ENCODE measurements around the gene MEGF9. TPM values are rescaled to one million over a fixed set of nuclear protein-coding genes. Genes with fewer than 3 reads are reported as not detected.

Gene MEGF9
- total and polyA plus RNA-seq, 2 of the 13 experiments (the other 11 are each of a cell fraction or from before 2014, with no cell fraction given), result 3.1 to 3.3 TPM

DNA sequence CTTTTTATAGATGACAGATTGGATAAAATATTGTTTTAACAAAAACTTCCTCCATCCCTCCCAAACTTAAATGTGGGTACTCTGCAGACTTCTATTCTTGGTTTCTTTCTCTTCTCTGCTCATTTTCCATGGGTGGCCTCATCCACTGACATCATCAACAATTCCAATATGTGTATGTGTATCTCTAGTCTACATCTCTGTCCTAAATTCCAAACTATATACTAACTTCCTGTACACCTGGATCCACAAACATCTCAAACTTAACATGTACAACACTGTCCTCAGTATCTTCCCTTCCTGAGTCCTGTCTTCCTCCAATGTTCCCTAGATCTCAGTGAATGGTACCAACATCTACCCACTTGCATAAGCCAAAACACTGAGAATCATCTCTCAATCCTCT, 105.8 kb downstream of the MEGF9 start (continued):
- TF ChIP-seq PHF20 (CRISPR knock-in tag; IDR thresholded peaks at IDR 0.05) (no peak), NCOR1 (IDR thresholded peaks at IDR 0.05; ENCODE audit: borderline replicate concordance, low read length) (no peak), GABPA (IDR thresholded peaks at IDR 0.05; ENCODE audit: low read depth, low read length) (no peak), GABPA (CRISPR knock-in tag; IDR thresholded peaks at IDR 0.05; ENCODE audit: low read depth) (no peak), KDM5A (IDR thresholded peaks at IDR 0.05; ENCODE audit: borderline replicate concordance, low read length) (no peak)

DNA sequence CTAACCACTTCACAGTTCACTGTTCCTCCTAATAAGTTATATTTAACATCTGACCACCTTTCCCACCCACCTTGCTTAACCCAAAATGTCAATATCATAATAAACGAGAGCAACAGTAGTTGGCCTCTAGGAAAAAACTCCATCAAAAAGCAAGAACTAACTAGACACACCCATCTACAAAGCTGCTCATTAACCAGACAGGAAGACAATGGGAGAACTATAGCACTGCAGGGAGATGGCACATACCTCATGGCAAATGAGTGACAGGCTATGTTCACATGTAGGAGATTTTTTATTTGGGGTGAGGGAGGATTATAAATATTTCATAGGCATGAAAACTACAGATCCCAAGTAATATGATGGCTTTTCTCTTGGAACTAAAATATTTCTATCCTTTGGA, 110.7 kb downstream of the MEGF9 start:
- H3K4me1 ChIP-seq (ENCODE audit: insufficient read depth, low read length), result peaks cover 8% of the 10 kb centered on the region
- no peak overlapping the region for H3K4me2 ChIP-seq (ENCODE audit: low read depth, low read length)
- peaks cover 0 to 12% of the 10 kb centered on the region in 2 experiments; a peak in 1 of 5 replicates for H3K36me3 ChIP-seq (replicated peaks in 1 of 2; ENCODE audit: control insufficient read depth in 1 of 2, insufficient read depth in 2 of 2, low read length in 2 of 2)
- peak; percentile 76 for ATAC-seq
- TF ChIP-seq, protein P1, sequence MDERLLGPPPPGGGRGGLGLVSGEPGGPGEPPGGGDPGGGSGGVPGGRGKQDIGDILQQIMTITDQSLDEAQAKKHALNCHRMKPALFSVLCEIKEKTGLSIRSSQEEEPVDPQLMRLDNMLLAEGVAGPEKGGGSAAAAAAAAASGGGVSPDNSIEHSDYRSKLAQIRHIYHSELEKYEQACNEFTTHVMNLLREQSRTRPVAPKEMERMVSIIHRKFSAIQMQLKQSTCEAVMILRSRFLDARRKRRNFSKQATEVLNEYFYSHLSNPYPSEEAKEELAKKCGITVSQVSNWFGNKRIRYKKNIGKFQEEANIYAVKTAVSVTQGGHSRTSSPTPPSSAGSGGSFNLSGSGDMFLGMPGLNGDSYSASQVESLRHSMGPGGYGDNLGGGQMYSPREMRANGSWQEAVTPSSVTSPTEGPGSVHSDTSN (CRISPR knock-in tag; IDR thresholded peaks at IDR 0.05), result peak; percentile 45; the same call in 1 of the 2 replicates
- TF ChIP-seq SOX13 (IDR thresholded peaks at IDR 0.05) (no peak), SOX13 (CRISPR knock-in tag; conservative IDR thresholded peaks at IDR 0.05 in 1 of 2, IDR thresholded peaks at IDR 0.05 in 1 of 2) (peak in 1 of 2 experiments; percentile 29; a peak in 1 of 4 replicates), SCMH1 (CRISPR knock-in tag; IDR thresholded peaks at IDR 0.05; ENCODE audit: borderline replicate concordance) (no peak)
- no peaks in the 10 kb centered on the region for H3K79me2 ChIP-seq (ENCODE audit: insufficient read depth, low read length)
- FAIRE-seq, result no peak
- no peaks in the 10 kb centered on the region for H3K9me3 ChIP-seq (ENCODE audit: low read length)
- H3K27ac ChIP-seq (ENCODE audit: extremely low read length, insufficient read depth, low read length), result no peak overlapping the region
- ChIA-PET POLR2A (no interaction called here), CTCF (ENCODE audit: low intra/inter-chr PET ratio, low total read pairs) (no interaction called here)
- H2AFZ ChIP-seq (ENCODE audit: low read length), result no peak overlapping the region
- WGBS (ENCODE audit: low lambda C conversion rate), result 34% methylated on average over 1 of the region's 1 CpG
- H4K20me1 ChIP-seq (ENCODE audit: insufficient read depth, low read length), result no peaks in the 10 kb centered on the region
- in situ Hi-C loops (cut with HindIII; ENCODE audit: extremely low pct_ligation_motif_present, low pct_unique_long_range_greater_than_20kb) (no loop called here), intact Hi-C loops (cut with micrococcal nuclease; ENCODE audit: unreplicated experiment) (no loop called here)
- H3K9ac ChIP-seq (ENCODE audit: insufficient read depth, low read depth, low read length), result no peak overlapping the region
- DNase-seq (ENCODE audit: low spot score), result peak; percentile 51
- BruUV-seq (replicated peaks), result no TSS peak
- no peak overlapping the region for H3K4me3 ChIP-seq (replicated peaks in 1 of 3; ENCODE audit: insufficient read depth in 1 of 3, low read depth in 2 of 3, low read length in 3 of 3)
- no peaks in the 10 kb centered on the region for H3K27me3 ChIP-seq (ENCODE audit: control insufficient read depth in 1 of 2, insufficient read depth in 2 of 2, low read length in 2 of 2)
